ENCODE data around the gene TRMT1. TPM values are rescaled to one million over a fixed set of nuclear protein-coding genes. Genes with fewer than 3 reads are reported as not detected.

TRMT1 gene
- total RNA-seq, 1 experiment from 2014 or later = 49.1 TPM

GRCh38 chr19:13091400-13092157 lies 25.0 kb downstream of the TRMT1 start:
- peak; percentile 43 for DNase-seq (ENCODE audit: low spot score)

GRCh38 chr19:13090511-13091231 lies 25.9 kb downstream of the TRMT1 start:
- no peak for DNase-seq (ENCODE audit: low spot score)

- DNase-seq (ENCODE audit: low spot score) = no peak
These were observed 26.6 kb downstream of the TRMT1 start for GRCh38 chr19:13089857-13090507.

GRCh38 chr19:13089139-13089856 lies 27.2 kb downstream of the TRMT1 start:
- peak; percentile 22 for DNase-seq (ENCODE audit: low spot score)

GRCh38 chr19:13087795-13088537 lies 28.6 kb downstream of the TRMT1 start:
- DNase-seq (ENCODE audit: low spot score) = no peak

- DNase-seq (ENCODE audit: low spot score) = no peak
These were observed 29.2 kb downstream of the TRMT1 start for GRCh38 chr19:13087295-13087694.

- no peak for DNase-seq (ENCODE audit: low spot score)
These were observed 30.2 kb downstream of the TRMT1 start for GRCh38 chr19:13086341-13086740.

- no peak for DNase-seq (ENCODE audit: low spot score)
These were observed 30.9 kb downstream of the TRMT1 start for GRCh38 chr19:13085666-13086065.

- no peak for DNase-seq (ENCODE audit: low spot score)
These were observed 32.9 kb downstream of the TRMT1 start for GRCh38 chr19:13083627-13084026.

- DNase-seq (ENCODE audit: low spot score) = no peak
These were observed 33.5 kb downstream of the TRMT1 start for GRCh38 chr19:13083008-13083404.

GRCh38 chr19:13082192-13083007 lies 34.1 kb downstream of the TRMT1 start:
- peak; percentile 25 for DNase-seq (ENCODE audit: low spot score)

- peak; percentile 36 for DNase-seq (ENCODE audit: low spot score)
These were observed 37.0 kb downstream of the TRMT1 start for GRCh38 chr19:13079542-13079986.

GRCh38 chr19:13078897-13079541 lies 37.5 kb downstream of the TRMT1 start:
- DNase-seq (ENCODE audit: low spot score) = no peak

- no peak for DNase-seq (ENCODE audit: low spot score)
These were observed 38.2 kb downstream of the TRMT1 start for GRCh38 chr19:13078381-13078780.

- no peak for DNase-seq (ENCODE audit: low spot score)
These were observed 39.3 kb downstream of the TRMT1 start for GRCh38 chr19:13077240-13077639.

GRCh38 chr19:13076787-13077186 lies 39.8 kb downstream of the TRMT1 start:
- no peak for DNase-seq (ENCODE audit: low spot score)

GRCh38 chr19:13076320-13076719 lies 40.2 kb downstream of the TRMT1 start:
- DNase-seq (ENCODE audit: low spot score) = no peak

- no peak for DNase-seq (ENCODE audit: low spot score)
These were observed 42.2 kb downstream of the TRMT1 start for GRCh38 chr19:13074378-13074777.

- DNase-seq (ENCODE audit: low spot score) = no peak
These were observed 43.3 kb downstream of the TRMT1 start for GRCh38 chr19:13073263-13073662.
